ENCODE results near the gene APOA5.
A peak's percentile ranks its signal among the peaks of the same experiment; 100 is the strongest.

APOA5 gene

DNA sequence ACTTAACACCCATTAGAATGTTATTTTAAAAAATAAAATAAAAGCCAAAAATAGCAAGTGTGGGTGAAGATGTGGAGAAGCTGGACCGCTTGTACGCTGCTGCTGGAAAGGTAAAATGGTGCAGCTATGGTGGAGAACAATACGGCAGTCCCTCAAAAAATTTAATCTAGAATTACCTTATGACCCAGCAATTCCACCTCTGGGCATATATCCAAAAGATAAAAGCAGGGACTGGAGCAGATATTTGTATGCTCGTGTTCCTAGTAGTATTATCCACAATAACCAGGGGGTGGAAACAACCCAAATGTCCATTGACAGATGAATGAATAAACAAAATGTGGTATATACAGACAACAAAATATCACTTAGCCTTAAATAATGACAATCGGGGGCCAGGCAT lies 6.1 kb upstream of the APOA5 start:
- no peak for DNase-seq (ENCODE audit: low spot score)

DNA sequence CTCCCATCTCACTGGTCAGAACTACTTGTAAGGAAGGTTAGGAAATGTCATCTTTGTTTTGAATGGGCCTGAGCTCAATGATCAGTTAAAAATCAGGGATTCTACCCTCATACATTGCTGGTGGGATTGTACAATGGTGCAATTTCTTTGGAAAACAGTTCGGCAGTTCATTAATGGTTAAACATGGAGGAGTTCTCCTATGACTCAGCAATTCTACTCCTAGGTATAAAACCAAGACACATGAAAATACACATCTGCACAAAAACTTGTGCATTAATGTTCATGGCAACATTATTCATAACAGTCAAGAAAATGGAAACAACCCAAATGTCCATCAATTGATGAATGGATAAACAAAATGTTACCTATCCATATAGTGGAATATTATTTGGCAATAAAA lies 4.9 kb upstream of the APOA5 start:
- DNase-seq (ENCODE audit: low spot score), result no peak

DNA sequence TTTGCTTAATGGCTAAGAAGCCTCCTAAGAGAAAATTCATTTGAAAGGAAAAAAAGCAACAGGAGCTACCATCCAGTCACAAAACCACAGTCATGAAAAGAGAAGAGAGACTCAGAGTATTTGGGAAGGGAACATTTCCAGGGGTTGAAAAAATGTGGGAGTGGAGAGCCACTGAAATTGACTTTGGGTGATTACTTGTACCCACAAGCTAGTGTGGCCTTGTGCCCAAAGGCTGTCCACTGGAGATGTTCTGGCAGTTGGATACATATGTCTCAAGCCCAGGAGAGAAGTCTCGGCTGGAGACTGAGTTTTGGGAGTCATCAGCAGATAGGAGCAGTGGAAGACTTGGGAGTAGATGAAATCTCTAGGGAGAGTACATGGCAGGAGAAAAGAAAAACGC lies 3.2 kb upstream of the APOA5 start:
- no peak for DNase-seq (ENCODE audit: low spot score)

DNA sequence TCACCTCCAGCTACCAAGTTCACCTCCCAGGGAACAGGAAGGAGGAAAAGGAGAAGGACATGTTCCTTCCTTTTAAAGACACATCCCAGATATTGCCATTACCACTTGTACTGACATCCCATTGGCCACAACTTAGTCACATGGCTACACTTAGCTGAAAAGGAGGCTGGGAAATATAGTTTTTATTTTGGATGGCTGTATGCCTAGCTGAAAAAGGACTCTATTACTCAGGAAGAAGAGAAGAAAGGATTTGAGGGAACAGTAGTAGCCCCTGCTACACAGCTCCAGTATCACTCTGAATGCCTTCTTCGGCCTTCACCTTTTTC lies 2.1 kb upstream of the APOA5 start:
- no peak for DNase-seq (ENCODE audit: low spot score)

DNA sequence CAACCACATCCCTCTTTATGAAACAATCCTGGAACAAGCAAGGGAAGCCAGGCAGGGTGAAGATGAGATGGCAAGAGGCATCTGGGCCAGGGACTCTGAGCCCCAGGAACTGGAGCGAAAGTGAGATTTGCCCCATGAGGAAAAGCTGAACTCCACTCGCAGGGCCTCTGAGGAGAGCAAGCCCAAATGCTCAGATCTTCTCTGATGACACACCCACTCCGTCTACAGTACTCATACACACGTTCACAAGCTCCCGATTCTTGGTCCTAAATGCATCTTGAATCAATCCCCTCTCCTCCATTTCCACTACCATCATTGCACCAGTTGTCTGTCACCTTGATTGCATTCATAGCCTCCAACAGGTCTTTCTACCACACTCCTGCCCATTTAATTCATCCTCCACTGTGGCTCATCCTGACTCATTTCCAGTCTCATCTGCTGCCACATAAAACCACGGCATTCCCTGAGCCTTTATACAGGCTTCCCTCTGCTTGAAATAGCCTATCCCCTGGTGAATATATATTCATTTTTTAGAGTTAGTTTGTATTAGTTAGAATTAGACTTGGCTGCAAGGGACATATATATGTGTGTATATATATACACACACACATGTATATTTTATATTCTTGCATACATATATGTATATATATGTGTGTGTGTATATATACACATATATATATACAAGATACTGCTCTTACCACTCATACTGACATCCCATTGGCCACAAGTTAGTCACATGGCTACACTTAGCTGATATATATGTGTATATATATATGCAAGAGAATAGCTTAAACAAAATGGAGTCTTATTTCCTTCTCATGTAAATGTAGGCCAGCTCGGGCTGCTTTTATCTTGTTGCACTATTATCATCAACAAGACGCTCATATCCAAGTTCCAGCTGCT lies 1.4 kb upstream of the APOA5 start:
- DNase-seq (ENCODE audit: low spot score), result no peak

DNA sequence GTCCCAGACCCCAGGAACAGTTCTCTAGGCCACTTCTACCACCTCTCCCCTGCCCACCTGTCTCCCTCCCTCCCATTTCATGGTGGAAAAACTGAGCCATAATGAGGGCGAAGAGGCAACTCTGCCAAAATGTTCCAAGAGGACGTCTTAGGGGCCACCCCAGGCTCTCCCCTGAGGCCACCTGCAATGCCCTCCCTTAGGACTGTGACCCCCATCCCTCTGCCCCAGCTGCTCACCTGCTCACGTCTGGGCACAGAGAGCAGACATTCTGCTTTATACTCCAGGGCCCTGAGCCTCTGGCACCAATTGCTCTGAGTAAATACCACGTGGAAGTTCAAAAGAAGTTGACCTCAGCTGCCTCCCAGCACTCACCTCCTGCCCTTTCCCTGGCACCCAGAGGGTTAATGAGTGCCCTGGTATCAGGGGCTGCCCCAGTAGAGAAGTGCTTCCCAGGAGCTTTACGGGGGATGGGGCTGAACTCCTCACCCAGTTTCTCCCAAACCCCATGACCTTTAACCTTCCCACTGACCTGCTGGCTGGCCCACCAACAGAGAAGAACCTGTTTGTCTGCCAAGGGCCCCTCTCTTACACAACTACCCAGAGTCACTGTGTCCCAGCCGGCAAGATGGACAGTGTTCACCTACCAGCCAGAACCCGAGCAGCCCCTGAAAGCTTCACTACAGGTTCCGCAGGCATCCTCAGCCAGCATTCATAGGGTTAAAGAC lies 627 bp upstream of the APOA5 start:
- DNase-seq (ENCODE audit: low spot score), result no peak

DNA sequence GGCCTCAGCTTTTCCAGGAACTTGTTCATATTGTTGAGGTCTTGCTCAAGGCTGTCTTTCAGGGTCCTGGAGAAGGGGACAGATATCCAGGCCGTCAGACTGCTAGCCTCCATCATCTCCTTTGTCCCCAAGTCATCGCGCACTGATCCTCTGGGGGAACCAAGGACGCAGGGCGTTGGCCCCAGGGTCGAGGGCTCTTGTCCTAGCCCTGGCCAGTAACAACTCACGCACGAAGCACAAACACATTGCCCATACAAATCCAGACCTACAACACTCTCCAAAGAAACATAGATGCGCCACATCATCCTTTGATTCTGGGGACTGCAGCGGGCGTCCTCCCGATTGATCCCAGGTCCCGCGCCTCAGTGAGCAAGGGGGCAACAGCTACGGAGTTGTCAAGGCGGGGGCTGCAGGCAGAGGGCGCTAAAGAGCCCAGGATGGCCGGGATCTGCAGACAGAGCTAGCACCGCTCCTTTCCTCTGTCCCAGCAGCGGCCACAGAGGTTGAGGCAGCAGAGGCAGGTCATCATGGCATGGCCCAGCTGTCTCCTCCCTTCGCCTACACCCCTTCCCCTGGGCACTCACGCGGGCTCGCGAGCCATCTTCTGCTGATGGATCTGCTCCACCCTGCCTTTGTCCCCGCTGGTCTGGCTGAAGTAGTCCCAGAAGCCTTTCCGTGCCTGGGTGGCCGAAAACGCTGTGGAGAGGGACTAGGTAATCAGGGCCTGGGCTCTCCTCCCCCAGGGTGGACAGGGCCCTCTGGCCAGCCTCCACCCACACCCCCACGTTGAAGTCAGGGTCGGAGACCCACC lies 472 bp downstream of the APOA5 start:
- peak; percentile 94 for DNase-seq (ENCODE audit: low spot score)

DNA sequence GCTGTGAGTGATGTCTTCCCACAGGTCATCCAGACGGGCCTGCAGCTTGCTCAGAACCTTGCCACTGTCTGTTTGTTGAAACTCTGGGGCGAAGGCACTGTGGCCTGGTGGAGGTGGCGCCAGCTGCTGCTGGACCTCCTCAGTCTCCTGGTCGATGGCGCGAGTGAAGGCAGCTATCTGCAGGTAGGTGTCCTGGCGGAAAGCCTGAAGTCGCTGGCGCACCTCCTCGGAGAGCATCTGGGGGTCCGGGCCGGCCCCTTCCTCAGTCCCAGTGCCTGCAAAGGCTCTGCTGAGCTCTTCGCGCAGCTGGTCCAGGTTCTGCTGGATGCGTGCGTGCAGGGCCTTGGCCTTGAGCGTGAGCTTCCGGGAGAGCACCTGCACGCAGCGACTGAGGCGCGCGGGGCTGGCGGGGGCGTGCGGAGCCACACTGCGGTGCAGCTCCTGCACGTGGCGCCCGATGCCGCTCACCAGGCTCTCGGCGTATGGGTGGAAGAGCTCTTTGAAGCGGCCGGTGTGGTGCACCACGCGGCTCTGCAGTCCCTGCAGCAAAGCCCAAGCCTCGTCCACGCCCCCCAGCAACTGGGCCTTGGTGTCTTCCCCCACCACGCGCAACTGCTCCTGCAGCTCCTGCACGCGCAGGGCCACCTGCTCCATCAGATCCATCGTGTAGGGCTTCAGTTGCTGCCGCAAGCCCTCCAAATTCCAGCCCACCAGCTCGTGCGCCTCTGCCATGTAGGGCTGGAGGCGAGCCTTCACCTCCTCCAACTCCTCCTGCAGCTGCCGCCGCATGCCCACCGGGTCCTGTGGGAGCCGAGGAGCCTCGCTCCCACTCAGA lies 1.3 kb downstream of the APOA5 start:
- no peak for DNase-seq (ENCODE audit: low spot score)

DNA sequence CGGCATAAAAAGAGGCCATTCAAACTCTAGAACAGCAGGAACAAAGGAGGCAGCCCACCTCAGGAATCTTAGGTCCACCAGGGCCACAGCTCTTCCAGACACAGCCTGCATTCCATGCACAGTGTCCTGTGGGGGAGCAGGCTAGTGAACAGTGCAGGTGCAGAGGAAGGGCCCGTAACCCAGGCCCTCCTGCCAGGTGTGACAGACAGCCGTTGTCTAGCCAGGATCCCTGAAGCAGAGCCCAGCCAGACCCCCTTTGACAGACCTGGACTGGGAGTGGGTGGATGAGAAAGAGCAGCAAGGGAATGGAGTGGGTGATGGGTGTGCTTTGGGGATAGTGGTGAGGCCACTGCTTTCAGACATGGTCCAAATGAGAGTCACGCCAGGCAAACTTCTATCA lies 2.7 kb downstream of the APOA5 start:
- DNase-seq (ENCODE audit: low spot score), result no peak

DNA sequence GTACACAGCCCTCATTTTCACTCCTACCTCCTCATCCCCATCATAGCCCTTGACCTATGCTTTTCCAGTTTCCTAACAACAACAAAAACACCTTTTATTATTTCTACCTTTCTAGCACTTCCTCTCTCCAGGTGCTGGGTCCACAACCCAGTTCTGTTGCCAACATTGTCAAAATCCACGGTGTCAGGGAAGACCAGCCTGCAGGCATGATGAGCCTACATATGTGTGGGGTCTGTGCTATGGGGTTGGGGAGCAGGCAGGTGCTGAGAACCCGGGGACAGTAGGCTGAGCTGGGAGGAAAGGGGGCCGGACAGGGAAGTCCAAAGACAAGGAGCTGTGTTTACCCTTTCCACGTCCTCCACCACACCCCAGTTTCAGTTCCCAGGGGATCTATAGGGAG lies 3.1 kb downstream of the APOA5 start:
- no peak for DNase-seq (ENCODE audit: low spot score)

DNA sequence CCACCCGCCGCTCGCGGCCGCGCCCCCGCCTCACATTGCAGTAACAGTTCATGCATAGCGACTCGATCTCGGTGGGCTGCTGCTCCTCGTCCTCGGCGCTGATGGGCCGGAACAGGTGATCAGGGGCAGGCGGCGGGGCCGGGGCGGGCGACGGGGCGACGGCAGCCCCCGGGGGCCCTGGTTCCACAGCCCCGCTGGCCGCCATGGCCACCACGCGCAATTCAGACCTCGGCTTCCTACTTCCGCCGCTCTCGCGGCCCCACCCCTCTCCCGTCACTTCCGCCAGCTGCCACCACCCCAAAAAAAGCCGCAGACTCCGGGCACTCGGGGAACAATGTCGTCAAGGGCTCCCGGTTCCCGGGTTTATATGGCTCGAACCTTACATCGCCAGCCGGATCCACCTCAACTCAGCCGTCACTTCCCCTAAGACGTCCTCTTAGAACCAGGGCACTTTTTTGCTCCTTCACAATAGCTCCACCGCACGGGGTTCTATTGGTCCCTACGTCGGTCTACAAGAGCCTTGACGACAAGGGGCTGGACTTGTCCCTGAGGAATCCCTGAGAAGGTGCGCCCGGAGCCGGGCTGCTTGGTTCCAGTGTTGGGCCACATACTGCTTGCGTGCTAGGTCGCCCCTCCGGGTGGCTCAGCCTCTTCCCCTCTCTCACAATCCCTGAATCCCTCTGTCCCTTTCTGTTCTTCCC lies 3.7 kb downstream of the APOA5 start, which contains the start of gene ZPR1:
ZPR1 (minus strand) TSS at position 238 of the 701 bp plus-strand sequence; CDS start at position 205, 33 bp downstream.
- peak; percentile 91 for DNase-seq (ENCODE audit: low spot score)

DNA sequence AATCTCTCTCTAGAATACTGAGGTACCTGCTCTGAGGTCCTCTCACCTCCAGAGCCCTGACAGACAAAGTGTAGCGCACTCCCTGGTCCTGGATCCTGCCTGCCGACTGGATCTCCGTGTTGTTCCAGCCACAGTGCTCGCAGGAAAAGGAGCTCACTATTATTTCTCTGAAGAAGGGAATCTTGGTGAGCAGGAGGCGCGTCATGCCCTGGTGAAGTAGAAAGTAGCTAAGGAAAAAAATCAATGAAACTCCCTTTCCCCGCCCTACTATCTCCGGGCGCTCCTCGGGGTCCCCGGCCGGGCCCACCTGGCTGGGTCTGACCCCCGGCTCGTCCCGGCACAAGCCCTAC lies 4.3 kb downstream of the APOA5 start:
- no peak for DNase-seq (ENCODE audit: low spot score)

DNA sequence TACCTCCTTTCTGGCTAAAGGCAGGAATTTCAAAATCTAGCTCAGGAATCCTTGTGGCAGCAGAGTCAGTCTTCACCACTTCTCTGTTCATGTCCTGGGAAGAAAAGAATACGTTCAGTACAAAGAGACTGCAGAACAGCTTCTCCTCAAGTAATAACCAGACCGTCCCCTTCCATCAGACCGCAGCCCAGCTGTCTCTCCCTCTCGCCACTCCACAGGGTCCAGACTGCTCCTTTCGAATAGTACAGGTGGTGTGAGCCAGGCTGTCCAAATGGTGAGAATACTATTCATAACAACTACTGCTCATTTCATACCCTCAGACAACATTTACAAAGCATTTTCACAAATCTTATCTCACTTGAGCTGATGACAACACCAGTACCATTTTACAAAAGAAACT lies 4.7 kb downstream of the APOA5 start:
- DNase-seq (ENCODE audit: low spot score), result no peak

DNA sequence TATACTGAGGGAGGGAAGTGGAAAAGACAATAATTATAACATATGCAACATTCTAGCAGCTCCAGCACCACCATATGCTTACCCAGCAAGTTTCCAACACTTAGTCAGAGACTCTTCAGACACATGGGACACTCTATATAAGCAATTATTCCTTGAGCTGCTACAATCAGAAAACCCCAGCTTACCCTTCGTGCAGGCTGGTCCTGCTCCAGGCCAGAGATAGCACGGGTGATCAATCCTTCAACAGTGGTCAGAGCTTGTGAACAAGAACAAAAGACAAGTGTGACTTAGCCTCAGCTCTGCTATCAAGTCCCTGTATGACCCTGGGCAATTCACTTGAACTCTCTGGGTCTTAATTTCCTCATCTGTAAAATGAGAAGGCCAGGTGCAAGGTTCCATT lies 5.4 kb downstream of the APOA5 start:
- DNase-seq (ENCODE audit: low spot score), result no peak

DNA sequence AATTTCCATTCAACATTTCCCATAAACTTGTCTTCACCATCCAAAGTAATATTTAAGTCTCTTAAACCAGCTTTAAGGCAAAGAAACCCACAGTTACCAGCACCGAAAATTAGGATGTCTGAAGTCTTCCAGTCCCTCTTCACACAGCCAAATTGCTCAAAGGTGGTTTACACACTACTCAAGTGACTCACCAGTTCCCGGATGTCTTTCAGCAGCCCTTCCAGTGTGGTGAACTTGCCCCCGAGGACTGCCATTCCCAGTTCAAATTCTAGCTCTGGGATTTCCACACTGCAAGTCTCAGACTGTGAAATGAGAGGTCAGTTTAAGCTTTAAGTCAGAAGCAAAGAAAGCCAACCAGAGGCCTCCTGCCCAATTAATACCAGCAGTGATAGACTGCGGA lies 9.0 kb downstream of the APOA5 start:
- DNase-seq (ENCODE audit: low spot score), result no peak

DNA sequence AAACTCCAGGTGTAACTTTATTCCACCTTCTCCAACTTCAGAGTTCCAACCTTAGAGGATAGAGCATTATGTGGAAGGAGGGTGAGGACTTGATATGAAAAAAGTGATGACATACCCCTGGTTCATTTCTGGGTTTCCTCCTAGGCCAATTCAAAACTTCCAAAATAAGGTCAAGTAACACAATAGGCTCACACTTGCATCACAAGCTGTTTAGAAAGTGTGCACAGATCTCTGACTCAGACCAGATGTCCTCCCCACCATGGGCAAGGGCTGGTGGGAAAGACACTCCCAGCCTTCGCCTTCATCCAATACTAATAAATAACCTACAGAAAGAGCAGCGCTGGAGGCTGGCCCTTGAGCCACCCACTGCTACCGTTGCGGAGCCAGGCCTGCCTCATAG lies 13.1 kb downstream of the APOA5 start:
- no peak for DNase-seq (ENCODE audit: low spot score)

DNA sequence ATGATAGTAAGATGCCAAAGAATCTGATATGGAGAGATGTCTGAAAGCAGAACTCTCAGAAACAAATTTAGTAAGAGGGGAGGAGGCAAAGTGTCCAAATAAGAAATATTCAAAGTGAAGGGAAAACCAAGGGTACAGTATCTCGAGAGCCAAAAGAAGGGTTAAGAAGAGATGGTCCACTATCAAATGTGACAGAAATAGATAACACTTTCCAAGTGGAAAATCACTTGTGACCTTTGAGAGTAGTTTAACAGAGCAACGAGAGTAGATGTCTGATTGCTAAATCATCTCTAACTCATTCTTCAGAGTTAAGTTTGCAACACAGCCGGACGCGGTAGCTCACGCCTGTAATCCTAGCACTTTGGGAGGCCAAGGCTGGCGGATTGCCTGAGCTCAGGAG lies 14.6 kb downstream of the APOA5 start:
- no peak for DNase-seq (ENCODE audit: low spot score)

DNA sequence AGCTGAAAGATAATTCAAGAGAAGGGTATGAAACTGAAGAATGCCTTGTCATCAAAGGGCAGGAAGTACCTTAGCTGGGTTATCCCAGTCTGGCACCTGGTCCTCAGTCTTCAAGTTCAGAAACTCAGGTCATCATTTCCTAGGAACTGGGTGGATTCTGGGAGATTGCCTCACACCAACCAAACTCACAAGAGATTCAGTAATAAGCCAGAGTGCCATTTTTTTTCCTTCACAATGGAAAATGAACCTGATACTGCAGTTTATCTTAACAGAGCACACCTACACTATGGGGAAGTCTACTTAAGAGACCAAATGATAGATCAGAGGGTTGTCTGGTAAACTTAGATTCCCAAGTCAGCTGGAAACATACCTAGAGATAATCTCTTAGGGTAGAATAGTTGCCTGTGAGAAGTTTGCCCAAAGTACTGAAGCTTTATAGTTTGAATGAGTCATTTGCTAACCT lies 15.1 kb downstream of the APOA5 start:
- no peak for DNase-seq (ENCODE audit: low spot score)

DNA sequence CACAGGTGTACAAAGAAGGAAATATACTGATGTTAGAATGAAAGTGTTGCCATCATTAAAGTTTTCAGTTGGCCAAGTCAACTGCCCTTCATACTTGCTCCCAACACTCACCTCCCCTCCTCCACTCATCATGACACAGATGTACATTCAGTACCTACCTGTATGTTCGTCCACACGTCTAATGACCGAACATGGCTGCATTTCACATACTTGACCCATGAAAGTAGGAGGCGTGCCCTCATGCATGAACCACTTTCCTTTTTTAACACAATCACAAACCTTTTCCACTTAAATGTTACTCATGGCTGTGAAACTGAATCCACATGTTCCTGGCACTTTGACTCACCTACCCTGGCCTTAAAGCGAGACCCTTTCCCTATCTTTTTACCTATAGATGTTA lies 15.7 kb downstream of the APOA5 start:
- DNase-seq (ENCODE audit: low spot score), result no peak

DNA sequence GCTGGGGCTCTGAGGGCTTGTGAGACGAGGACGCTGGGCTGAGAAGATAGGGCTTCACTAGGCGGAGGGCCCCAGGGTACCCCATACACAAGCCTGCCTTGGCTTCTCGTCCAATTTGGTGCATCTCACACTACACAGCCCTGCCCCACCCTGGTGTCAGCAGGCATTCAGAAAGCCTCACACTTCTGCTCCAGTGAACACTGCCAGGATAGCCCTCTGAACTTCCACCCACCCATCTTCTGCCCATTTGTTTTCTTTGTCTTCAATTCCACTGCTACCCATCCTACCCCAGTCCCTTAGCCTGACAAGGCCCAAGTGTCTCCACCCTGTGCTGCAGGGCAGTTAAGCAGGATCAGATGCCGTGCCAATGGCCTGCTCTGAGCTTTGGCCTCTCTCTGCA lies 17.0 kb downstream of the APOA5 start:
- no peak for DNase-seq (ENCODE audit: low spot score)

Data from iPS-NIHi11 (cell line).